Measurements from ENCODE around the gene WDR1.
"Not testable (repeated sequence)": the region's sequence is repeated elsewhere in the genome, so short reads cannot be mapped to it uniquely, and the experiment has no call there.

WDR1 gene

GRCh38 chr4:10131202-10131601 lies 14.6 kb upstream of the WDR1 start:
- no peak overlapping the region for H3K4me3 ChIP-seq (IDR thresholded peaks at IDR 0.05; ENCODE audit: insufficient read depth, low read depth, low read length)
- H3K79me2 ChIP-seq (ENCODE audit: insufficient read depth, low read depth), result no peaks in the 10 kb centered on the region
- no peaks in the 10 kb centered on the region for H3K4me1 ChIP-seq (ENCODE audit: low read depth, poor library complexity, severe bottlenecking)
- TF ChIP-seq CTCF (conservative IDR thresholded peaks at IDR 0.05; ENCODE audit: low read depth, low read length), result no peak
- H3K27ac ChIP-seq, result no peak overlapping the region
- no peaks in the 10 kb centered on the region for H3K27me3 ChIP-seq (ENCODE audit: insufficient read depth, low read depth)
- no peaks in the 10 kb centered on the region for H3K36me3 ChIP-seq (ENCODE audit: insufficient read depth)
- H2AFZ ChIP-seq (ENCODE audit: low read depth), result no peak overlapping the region
- no peaks in the 10 kb centered on the region for H4K20me1 ChIP-seq (ENCODE audit: insufficient read depth)
- H3K9ac ChIP-seq, result no peak overlapping the region
- H3K4me2 ChIP-seq, result no peak overlapping the region

- Histone ChIP-seq H3K27ac (no peak overlapping the region), H3K79me2 (ENCODE audit: insufficient read depth, low read depth) (no peaks in the 10 kb centered on the region), H3K4me2 (no peak overlapping the region), H3K9ac (no peak overlapping the region), H3K4me3 (IDR thresholded peaks at IDR 0.05; ENCODE audit: insufficient read depth, low read depth, low read length) (no peak overlapping the region), H3K27me3 (ENCODE audit: insufficient read depth, low read depth) (no peaks in the 10 kb centered on the region), H3K4me1 (ENCODE audit: low read depth, poor library complexity, severe bottlenecking) (no peaks in the 10 kb centered on the region), H2AFZ (ENCODE audit: low read depth) (no peak overlapping the region), H4K20me1 (ENCODE audit: insufficient read depth) (no peaks in the 10 kb centered on the region), H3K36me3 (ENCODE audit: insufficient read depth) (no peaks in the 10 kb centered on the region)
- TF ChIP-seq CTCF (conservative IDR thresholded peaks at IDR 0.05; ENCODE audit: low read depth, low read length), result no peak
Measured at GRCh38 chr4:10130178-10130888, 13.7 kb upstream of the WDR1 start.

GRCh38 chr4:10129196-10130177 lies 12.9 kb upstream of the WDR1 start:
- H3K36me3 ChIP-seq (ENCODE audit: insufficient read depth), result no peaks in the 10 kb centered on the region
- no peak for TF ChIP-seq CTCF (conservative IDR thresholded peaks at IDR 0.05; ENCODE audit: low read depth, low read length)
- no peaks in the 10 kb centered on the region for H4K20me1 ChIP-seq (ENCODE audit: insufficient read depth)
- H3K9ac ChIP-seq, result no peak overlapping the region
- no peaks in the 10 kb centered on the region for H3K27me3 ChIP-seq (ENCODE audit: insufficient read depth, low read depth)
- no peak overlapping the region for H2AFZ ChIP-seq (ENCODE audit: low read depth)
- no peak overlapping the region for H3K27ac ChIP-seq
- H3K4me1 ChIP-seq (ENCODE audit: low read depth, poor library complexity, severe bottlenecking), result no peaks in the 10 kb centered on the region
- no peak overlapping the region for H3K4me2 ChIP-seq
- H3K4me3 ChIP-seq (IDR thresholded peaks at IDR 0.05; ENCODE audit: insufficient read depth, low read depth, low read length), result no peak overlapping the region
- H3K79me2 ChIP-seq (ENCODE audit: insufficient read depth, low read depth), result no peaks in the 10 kb centered on the region

GRCh38 chr4:10128761-10129160 lies 12.2 kb upstream of the WDR1 start:
- H3K4me2 ChIP-seq, result no peak overlapping the region
- no peaks in the 10 kb centered on the region for H3K27me3 ChIP-seq (ENCODE audit: insufficient read depth, low read depth)
- H3K27ac ChIP-seq, result no peak overlapping the region
- TF ChIP-seq CTCF (conservative IDR thresholded peaks at IDR 0.05; ENCODE audit: low read depth, low read length), result no peak
- no peak overlapping the region for H2AFZ ChIP-seq (ENCODE audit: low read depth)
- H3K4me3 ChIP-seq (IDR thresholded peaks at IDR 0.05; ENCODE audit: insufficient read depth, low read depth, low read length), result no peak overlapping the region
- no peaks in the 10 kb centered on the region for H3K4me1 ChIP-seq (ENCODE audit: low read depth, poor library complexity, severe bottlenecking)
- no peaks in the 10 kb centered on the region for H3K79me2 ChIP-seq (ENCODE audit: insufficient read depth, low read depth)
- no peaks in the 10 kb centered on the region for H3K36me3 ChIP-seq (ENCODE audit: insufficient read depth)
- H3K9ac ChIP-seq, result no peak overlapping the region
- H4K20me1 ChIP-seq (ENCODE audit: insufficient read depth), result no peaks in the 10 kb centered on the region

- not testable (repeated sequence) for H3K36me3 ChIP-seq (ENCODE audit: insufficient read depth); H3K4me1 ChIP-seq (ENCODE audit: low read depth, poor library complexity, severe bottlenecking); H4K20me1 ChIP-seq (ENCODE audit: insufficient read depth); H3K27me3 ChIP-seq (ENCODE audit: insufficient read depth, low read depth); H3K4me2 ChIP-seq; H3K4me3 ChIP-seq (IDR thresholded peaks at IDR 0.05; ENCODE audit: insufficient read depth, low read depth, low read length); H2AFZ ChIP-seq (ENCODE audit: low read depth); H3K79me2 ChIP-seq (ENCODE audit: insufficient read depth, low read depth); H3K9ac ChIP-seq; H3K27ac ChIP-seq
Measured at GRCh38 chr4:10127531-10127930, 10.9 kb upstream of the WDR1 start.
